GM19324 (cell line): Measurements from ENCODE around the gene RAMP3.

Experiments
- ATAC-seq: cut with Tn5 transposase; IDR thresholded peaks from one replicate; pipeline ENCODE4 v1.9.1; 2021; ENCODE audit warnings: mild to moderate bottlenecking, moderate library complexity; ENCODE audit not compliant: unreplicated experiment, low FRiP score

The RAMP3 gene

GRCh38 chr7:45219801-45220435, 62.3 kb downstream of the RAMP3 start:
- ATAC-seq, result no peak

GRCh38 chr7:45220846-45221618, 63.4 kb downstream of the RAMP3 start:
- no peak for ATAC-seq

- no peak for ATAC-seq
Observed at GRCh38 chr7:45221896-45222604, 64.5 kb downstream of the RAMP3 start.

- no peak for ATAC-seq
Observed at GRCh38 chr7:45223078-45223477, 65.5 kb downstream of the RAMP3 start.

- ATAC-seq, result no peak
Observed at GRCh38 chr7:45223728-45224630, 66.4 kb downstream of the RAMP3 start.

- ATAC-seq, result no peak
Observed at GRCh38 chr7:45224832-45225231, 67.2 kb downstream of the RAMP3 start.

GRCh38 chr7:45225311-45225947, 67.8 kb downstream of the RAMP3 start:
- no peak for ATAC-seq

- no peak for ATAC-seq
Observed at GRCh38 chr7:45225948-45226335, 68.4 kb downstream of the RAMP3 start.

GRCh38 chr7:45229156-45229920, 71.7 kb downstream of the RAMP3 start:
- no peak for ATAC-seq

- no peak for ATAC-seq
Observed at GRCh38 chr7:45230083-45230482, 72.5 kb downstream of the RAMP3 start.

GRCh38 chr7:45230611-45231165, 73.1 kb downstream of the RAMP3 start:
- ATAC-seq, result no peak

- no peak for ATAC-seq
Observed at GRCh38 chr7:45233249-45233775, 75.7 kb downstream of the RAMP3 start.
